NCI-H2029 (cell line): Measurements from ENCODE around the gene TRAPPC11.
A peak's percentile ranks its signal among the peaks of the same experiment; 100 is the strongest.

ENCODE experiments used
- DNase-seq: peaks from one replicate; lab custom pipeline; 2025; lab: John Stamatoyannopoulos, UW

The TRAPPC11 gene

DNA sequence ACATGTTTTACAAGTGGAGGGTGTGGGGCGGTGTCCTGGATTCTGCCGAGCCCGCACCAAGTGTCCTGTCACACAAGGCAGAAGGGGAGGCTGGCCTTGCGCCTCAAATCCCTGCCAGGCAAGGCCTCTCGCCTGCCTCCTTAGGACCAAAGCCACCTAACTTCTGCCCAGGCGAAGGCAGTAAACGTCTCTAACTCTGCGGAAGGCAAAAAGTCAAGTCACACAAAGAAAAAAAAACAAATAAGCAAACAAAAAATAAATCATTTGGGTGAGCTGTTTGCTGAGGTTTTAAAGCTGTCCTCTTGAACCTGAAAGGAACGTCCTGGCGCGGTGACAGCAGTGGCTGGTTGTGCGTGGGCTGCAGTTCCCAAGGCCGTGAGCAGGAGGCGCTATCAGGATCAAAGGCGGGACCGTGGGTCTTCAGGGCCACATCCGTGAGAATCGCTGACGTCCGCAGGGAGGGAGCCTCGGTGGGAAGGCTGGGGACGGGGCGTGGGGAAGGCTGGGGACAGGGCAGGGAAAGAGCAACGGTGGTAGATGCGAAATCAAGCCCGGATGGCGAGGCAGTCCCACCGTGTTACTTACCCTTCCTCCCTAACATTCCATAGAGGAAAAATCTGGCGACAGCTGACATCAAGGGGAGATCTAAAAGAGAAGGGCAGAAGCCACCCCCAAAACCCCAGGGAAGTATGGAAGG, 99.1 kb downstream of the TRAPPC11 start:
- peak; percentile 7 for DNase-seq

DNA sequence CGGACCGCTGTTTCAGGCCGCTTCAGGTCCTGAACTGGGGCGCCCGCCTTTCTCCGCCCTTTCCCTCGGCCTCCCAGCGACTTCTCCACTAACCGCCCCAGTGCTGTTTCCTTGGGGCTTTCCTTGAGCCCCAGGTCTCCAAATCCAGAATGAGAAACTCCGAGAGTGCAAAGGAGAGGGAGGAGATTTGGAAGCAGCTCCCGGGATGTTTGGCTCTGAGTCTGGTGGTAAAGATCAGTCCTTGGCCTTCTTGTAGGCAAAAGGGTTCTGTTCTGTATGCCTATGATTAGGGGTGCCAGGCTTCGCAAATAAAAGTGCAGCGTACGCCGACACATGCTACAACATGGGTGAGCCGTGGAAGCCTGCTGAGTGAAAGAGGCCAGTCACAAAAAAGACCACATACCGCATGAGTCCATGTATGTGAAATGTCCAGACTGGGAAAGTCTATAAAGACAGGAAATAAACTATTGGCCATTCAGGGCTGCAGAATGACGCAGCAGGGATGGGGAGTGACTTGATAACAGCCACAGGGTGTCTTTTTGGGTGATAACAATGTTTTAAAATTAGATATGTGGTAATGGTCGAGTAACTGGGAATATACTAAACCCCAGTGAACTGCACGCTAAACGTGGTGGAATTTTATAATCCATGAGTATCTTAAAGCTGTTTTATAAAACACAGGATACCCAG, 99.8 kb downstream of the TRAPPC11 start:
- no peak for DNase-seq

DNA sequence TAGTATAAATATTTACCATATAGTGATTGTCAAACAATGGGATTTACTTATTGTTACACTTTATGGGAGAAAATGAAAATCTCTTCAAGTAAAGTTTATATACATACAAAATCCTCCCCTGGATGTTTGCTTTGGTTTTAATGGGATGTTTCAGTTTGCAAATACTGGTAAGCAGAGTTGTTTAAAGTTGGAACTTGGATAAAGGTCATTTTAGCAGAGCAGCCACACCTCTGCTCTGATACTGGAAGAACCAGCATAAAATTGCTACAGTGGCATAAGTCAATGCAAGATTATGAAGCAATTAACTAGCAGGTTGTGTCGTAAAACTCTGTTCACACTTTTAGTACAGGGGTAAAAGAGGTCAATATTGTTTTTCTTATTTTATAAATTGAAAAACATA, 101.2 kb downstream of the TRAPPC11 start:
- DNase-seq: no peak
